NCI-H1092 (cell line): ENCODE measurements around the gene FBXO41.

Experiments
- DNase-seq: peaks from one replicate; lab custom pipeline; 2025; lab: John Stamatoyannopoulos, UW

FBXO41 gene

DNA sequence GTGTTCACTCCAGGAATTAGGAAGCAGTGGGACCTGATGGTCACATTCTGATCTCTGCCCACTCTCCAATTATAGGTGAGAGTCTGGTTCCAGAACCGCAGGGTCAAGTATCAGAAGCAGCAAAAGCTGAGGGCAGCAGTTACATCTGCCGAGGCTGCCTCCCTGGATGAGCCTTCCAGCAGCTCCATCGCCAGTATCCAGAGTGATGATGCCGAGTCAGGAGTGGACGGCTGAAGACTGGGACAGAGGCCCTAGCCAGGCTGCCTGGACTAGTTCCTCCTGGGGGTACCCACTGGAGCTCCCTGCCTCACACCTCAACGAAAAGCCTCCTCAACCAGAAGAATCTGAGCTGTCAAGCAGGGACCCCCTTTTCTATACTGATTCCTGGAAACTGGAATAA is 73.6 kb downstream of the FBXO41 start:
- no peak for DNase-seq

- no peak for DNase-seq
These were observed 74.3 kb downstream of the FBXO41 start for GRCh38 chr2:73210019-73210418.

GRCh38 chr2:73208258-73208657 is 76.0 kb downstream of the FBXO41 start:
- DNase-seq, result no peak

DNA sequence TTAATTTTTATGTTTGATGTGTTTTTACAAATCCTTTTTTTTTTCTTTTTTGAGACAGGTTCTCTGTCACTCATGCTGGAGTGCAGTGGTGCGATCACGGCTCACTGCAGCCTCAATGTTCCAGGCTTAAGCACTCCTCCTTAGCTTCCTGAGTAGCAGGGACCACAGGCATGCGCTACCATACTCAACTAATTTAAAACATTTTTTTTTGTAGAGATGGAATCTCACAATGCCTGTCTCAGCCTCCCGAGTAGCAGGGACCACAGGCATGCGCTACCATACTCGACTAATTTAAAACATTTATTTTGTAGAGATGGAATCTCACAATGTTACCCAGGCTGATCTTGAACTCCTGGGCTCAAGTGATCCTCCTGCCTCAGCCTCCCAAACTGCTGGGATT is 78.7 kb downstream of the FBXO41 start:
- no peak for DNase-seq
